GM13976 (cell line): ENCODE data around the gene GRIK2.

ENCODE experiments used
- DNase-seq: peaks from one replicate; pipeline ENCODE4 v3.0.0; 2012; ENCODE audit warnings: low spot score
- in situ Hi-C: fragments of 300-500 bp; cut with MboI; formaldehyde crosslinking; loops from one replicate; pipeline ENCODE4 v1.12.0; 2022; ENCODE audit warnings: low sequenced_read_pairs, mixed read lengths, inconsistent platforms; ENCODE audit not compliant: unreplicated experiment
- TF ChIP-seq, protein P1 (sequence below): IDR thresholded peaks from 2 replicates; pipeline ENCODE4 v1.5.1; 2012; ENCODE audit warnings: borderline replicate concordance, mild to moderate bottlenecking; ENCODE audit not compliant: insufficient read depth; ENCODE audit errors: extremely low read depth, missing control alignments, control extremely low read depth

GRIK2 gene

DNA sequence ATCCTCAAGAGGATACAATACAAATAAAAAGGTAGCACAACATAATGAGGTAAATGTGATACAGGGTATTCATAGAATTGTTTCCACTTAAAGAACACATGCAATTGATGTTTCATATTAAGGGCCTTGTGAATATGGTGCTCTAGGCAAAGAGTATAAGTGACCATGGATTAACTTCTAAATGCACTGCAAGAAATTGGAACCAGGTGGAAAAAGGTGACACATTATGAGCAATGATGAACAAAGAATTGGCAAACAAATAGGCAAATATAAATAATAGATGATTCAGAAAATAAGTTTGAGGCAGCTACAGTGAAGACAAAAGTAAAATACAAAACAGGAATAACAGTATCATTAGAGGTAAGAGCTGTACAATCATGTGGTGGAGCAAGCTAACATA, 192.0 kb downstream of the GRIK2 start:
- DNase-seq: no peak
- TF ChIP-seq, protein P1, sequence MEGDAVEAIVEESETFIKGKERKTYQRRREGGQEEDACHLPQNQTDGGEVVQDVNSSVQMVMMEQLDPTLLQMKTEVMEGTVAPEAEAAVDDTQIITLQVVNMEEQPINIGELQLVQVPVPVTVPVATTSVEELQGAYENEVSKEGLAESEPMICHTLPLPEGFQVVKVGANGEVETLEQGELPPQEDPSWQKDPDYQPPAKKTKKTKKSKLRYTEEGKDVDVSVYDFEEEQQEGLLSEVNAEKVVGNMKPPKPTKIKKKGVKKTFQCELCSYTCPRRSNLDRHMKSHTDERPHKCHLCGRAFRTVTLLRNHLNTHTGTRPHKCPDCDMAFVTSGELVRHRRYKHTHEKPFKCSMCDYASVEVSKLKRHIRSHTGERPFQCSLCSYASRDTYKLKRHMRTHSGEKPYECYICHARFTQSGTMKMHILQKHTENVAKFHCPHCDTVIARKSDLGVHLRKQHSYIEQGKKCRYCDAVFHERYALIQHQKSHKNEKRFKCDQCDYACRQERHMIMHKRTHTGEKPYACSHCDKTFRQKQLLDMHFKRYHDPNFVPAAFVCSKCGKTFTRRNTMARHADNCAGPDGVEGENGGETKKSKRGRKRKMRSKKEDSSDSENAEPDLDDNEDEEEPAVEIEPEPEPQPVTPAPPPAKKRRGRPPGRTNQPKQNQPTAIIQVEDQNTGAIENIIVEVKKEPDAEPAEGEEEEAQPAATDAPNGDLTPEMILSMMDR: no peak
- in situ Hi-C loops: no loop called here

DNA sequence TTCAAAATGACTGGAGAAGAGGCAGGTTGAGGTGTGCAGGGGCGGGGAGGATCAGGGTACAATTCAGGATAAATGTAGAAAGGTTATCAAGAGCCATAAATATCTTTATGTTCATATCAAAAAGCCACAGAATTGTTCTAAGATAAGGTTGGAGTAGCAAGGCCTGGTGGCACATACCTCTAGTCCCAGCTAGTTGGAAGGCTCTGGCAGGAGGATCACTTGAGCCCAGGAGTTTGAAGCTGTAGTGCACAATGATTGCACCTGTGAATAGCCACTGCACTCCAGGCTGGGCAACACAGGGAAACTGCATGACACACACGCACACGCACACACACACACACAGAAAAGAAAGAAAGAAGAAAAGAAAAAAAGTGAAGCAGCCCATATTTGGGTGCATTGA, 194.8 kb downstream of the GRIK2 start:
- DNase-seq: no peak
- in situ Hi-C loops: no loop called here
- TF ChIP-seq, protein P1: no peak

DNA sequence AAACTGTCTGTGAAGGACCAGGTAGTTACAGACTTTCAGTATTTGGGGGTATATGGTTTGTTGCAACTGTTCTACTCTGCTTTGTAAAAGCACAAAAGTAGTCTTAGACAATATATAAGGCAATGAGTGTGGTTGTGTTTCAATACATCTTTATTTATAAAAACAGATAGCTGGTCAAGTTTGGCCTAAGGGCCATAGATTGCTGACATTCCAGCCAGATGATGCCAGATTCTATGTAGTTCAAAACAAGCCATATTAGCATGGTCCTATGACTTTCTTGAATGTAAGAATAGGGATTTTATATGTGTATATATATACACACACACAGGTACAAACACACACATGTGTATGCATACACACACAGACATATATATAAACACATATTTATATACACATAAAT, 201.8 kb downstream of the GRIK2 start:
- in situ Hi-C loops: no loop called here
- no peak for DNase-seq
- TF ChIP-seq, protein P1: no peak

DNA sequence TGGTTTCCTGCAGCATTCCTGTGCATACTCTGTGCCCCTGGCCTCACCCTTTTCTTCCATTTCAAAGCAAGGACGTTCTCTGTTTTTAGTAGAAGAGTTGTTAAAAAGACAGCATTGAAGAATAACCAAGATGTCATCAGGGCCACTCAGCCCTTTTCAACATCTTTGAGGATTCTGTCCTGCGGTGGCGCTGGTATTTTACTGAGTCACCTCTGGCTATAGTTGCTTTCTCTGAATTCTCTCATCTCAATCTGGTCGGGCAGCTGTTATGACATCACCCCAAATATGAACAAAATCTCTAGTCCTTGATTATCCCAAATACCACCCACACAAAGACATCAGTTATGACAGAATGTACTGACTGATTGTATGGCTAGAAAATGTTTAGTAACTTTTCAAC, 204.2 kb downstream of the GRIK2 start:
- TF ChIP-seq, protein P1: no peak
- in situ Hi-C loops: no loop called here
- no peak for DNase-seq

DNA sequence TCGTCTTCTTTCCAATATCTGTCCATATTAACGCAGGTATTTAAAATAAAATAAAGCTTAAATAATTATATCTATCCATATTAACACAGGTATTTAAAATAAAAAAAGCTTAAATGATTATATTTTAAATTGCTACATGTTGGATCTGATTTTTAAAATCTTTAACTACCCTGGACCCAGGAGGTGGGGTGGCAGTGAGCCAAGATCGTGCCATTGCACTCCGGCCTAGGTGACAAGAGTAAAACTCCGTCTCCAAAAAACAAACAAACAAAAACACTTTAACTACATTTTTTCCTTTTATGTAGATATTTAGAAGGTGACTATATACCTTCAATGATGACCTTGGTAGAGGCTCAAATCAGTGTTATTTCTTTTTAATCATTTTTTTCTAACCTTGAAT, 211.9 kb downstream of the GRIK2 start:
- DNase-seq: no peak
- TF ChIP-seq, protein P1: no peak
- in situ Hi-C loops: no loop called here

DNA sequence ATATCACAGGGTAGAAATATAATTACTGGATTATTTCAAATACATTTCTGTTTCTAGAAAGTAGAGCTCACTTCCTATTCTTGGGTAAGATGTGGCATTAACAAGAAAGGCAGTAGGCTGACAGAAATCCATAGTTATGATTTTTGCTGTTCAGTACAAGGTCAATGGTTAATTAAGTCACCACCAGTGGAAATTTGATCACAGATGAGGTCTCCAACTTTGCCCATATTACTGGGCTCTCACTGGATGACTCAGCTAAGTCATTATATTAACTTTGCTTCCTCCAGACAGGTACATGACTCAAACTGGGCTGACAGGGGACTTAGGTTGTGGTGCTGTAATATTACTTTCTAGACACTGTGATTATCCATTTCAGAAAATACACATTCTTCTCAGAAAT, 212.4 kb downstream of the GRIK2 start:
- TF ChIP-seq, protein P1: no peak
- in situ Hi-C loops: no loop called here
- DNase-seq: no peak
